NCI-H524 treated with DMSO at 0.1 percent for 48 hours (cell line): ENCODE results near the gene TPD52L2.
"Not testable (repeated sequence)": the region's sequence is repeated elsewhere in the genome, so short reads cannot be mapped to it uniquely, and the experiment has no call there.

Source experiments
- DNase-seq: peaks from one replicate; lab custom pipeline; 2025; lab: John Stamatoyannopoulos, UW

The TPD52L2 gene

GRCh38 chr20:63855363-63856097 is 9.5 kb upstream of the TPD52L2 start:
- DNase-seq, result no peak

GRCh38 chr20:63856098-63856511 is 9.0 kb upstream of the TPD52L2 start:
- no peak for DNase-seq

GRCh38 chr20:63857764-63858392 is 7.2 kb upstream of the TPD52L2 start:
- no peak for DNase-seq

GRCh38 chr20:63858393-63859165 is 6.5 kb upstream of the TPD52L2 start:
- DNase-seq, result no peak

- DNase-seq, result no peak
Observed at GRCh38 chr20:63859166-63859699, 5.8 kb upstream of the TPD52L2 start.

GRCh38 chr20:63860325-63861051 is 4.6 kb upstream of the TPD52L2 start:
- DNase-seq, result no peak

- DNase-seq, result no peak
Observed at GRCh38 chr20:63861365-63861934, 3.6 kb upstream of the TPD52L2 start, which contains the start of gene ABHD16B. Gene ABHD16B (plus strand): TSS chr20:63861498. CDS start chr20:63861541, 43 bp downstream.

- no peak for DNase-seq
Observed at GRCh38 chr20:63861981-63862901, 2.8 kb upstream of the TPD52L2 start.

GRCh38 chr20:63863021-63863797 is 1.9 kb upstream of the TPD52L2 start:
- no peak for DNase-seq

- peak; percentile 12 for DNase-seq
Observed at GRCh38 chr20:63863798-63864544, 1.1 kb upstream of the TPD52L2 start.

GRCh38 chr20:63864545-63864977 is 509 bp upstream of the TPD52L2 start:
- DNase-seq, result no peak

- not testable (repeated sequence) for DNase-seq
Observed at GRCh38 chr20:63867042-63867441, 2.0 kb downstream of the TPD52L2 start.

- DNase-seq, result no peak
Observed at GRCh38 chr20:63868264-63868663, 3.2 kb downstream of the TPD52L2 start.

GRCh38 chr20:63873477-63873971 is 8.5 kb downstream of the TPD52L2 start:
- DNase-seq, result no peak

- not testable (repeated sequence) for DNase-seq
Observed at GRCh38 chr20:63874241-63874640, 9.2 kb downstream of the TPD52L2 start.

- no peak for DNase-seq
Observed at GRCh38 chr20:63876489-63877036, 11.5 kb downstream of the TPD52L2 start.

GRCh38 chr20:63877755-63878470 is 12.8 kb downstream of the TPD52L2 start:
- no peak for DNase-seq
